GM18907 (cell line): ENCODE data around the gene DEFB128.

Source experiments
- ATAC-seq: cut with Tn5 transposase; IDR thresholded peaks from one replicate; pipeline ENCODE4 v1.9.1; 2021; ENCODE audit warnings: mild to moderate bottlenecking, moderate library complexity; ENCODE audit not compliant: unreplicated experiment

Gene DEFB128

GRCh38 chr20:157154-157553, 32.4 kb downstream of the DEFB128 start, which contains the start of gene DEFB127:
TSS of gene DEFB127 (plus strand) at chr20:157454. CDS start at chr20:157545, 91 bp downstream.
- ATAC-seq = no peak

- no peak for ATAC-seq
Observed at GRCh38 chr20:152131-152530, 37.4 kb downstream of the DEFB128 start.

DNA sequence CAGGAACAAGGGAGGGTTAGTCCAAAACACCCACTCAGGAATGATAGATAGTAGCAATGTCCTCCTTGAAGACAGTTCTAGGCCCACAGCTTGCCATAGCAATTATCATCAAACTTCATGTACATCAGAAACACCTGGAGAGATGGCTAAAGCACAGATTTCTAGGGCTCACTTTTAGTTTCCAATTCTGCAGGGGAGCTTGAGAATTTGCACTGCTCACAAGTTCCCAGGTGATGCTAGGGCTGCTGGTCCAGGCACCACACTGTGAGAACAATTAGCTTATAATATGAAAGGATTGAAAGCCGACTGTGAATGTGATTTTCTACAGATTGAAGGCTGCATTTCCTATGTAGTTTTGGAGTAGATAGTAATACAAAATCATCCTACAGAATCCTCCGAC, 43.6 kb downstream of the DEFB128 start:
- no peak for ATAC-seq

DNA sequence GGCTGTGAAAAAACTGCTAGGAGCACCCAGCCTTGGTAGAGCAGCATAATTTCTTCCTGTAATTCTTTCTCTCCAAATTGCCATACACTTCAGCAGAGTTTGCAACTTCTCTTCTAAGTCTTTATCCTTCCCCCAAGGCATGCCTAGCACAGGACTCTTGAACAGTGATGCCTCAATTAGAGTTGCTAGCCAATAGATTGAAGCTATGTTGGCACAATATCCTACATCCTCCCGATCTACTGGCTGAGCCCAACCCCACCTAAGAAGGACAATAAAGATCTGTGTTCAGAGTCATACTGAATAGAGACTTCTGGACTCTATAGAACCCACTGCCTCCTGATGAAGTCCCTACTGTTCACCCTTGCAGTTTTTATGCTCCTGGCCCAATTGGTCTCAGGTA, 47.2 kb downstream of the DEFB128 start, which contains the start of gene DEFB126:
Gene DEFB126, plus strand, starts transcription at position 301 of the 400 bp plus-strand sequence. Its CDS starts 39 bp downstream, at position 340.
- ATAC-seq = no peak
